ENCODE data around the gene OR5B3. TPM values are rescaled to one million over a fixed set of nuclear protein-coding genes. Genes with fewer than 3 reads are reported as not detected.

Gene OR5B3
- total RNA-seq = not detected

- Mint-ChIP-seq H3K27ac (no peak within 1 kb of the TSS), H3K36me3 (ENCODE audit: low read depth) (no peaks in the 10 kb centered on the region), H3K9me3 (peaks cover 25% of the 10 kb centered on the region), H3K4me1 (ENCODE audit: low read depth) (no peaks in the 10 kb centered on the region), H3K4me3 (no peak within 1 kb of the TSS), H3K27me3 (peaks cover 3% of the 10 kb centered on the region)
- CTCF ChIA-PET = interaction anchor here (0.6 kb wide), 1 partner anchor 74 kb away, joined by 3 read pairs; no protein-coding TSS in a partner anchor
- intact Hi-C loops (cut with micrococcal nuclease) = no loop called here
- no peak for TF ChIP-seq CTCF (IDR thresholded peaks at IDR 0.05)
- POLR2A ChIA-PET = interaction anchor here (0.6 kb wide), 1 partner anchor 9 kb away, joined by 3 read pairs; no protein-coding TSS in a partner anchor
- DNase-seq (no peak), ATAC-seq (no peak)
Observed at GRCh38 chr11:58406774-58407173, at the start of gene OR5B3. OR5B3 (minus strand) TSS chr11:58406874; CDS start chr11:58403409, 3,465 bp downstream.

- DNase-seq (no peak), ATAC-seq (no peak)
- H3K27ac Mint-ChIP-seq = no peak overlapping the region
- H3K4me3 Mint-ChIP-seq = no peak overlapping the region
- ChIA-PET CTCF (no interaction called here), POLR2A (no interaction called here)
- no peaks in the 10 kb centered on the region for H3K9me3 Mint-ChIP-seq
- H3K36me3 Mint-ChIP-seq (ENCODE audit: low read depth) = no peaks in the 10 kb centered on the region
- H3K4me1 Mint-ChIP-seq (ENCODE audit: low read depth) = peaks cover 9% of the 10 kb centered on the region
- intact Hi-C loops (cut with micrococcal nuclease) = no loop called here
- H3K27me3 Mint-ChIP-seq = peaks cover 2% of the 10 kb centered on the region
- no peak for TF ChIP-seq CTCF (IDR thresholded peaks at IDR 0.05)
Observed at GRCh38 chr11:58451585-58451984, 44.9 kb upstream of the OR5B3 start.

- no peak for DNase-seq
- ChIA-PET POLR2A (no interaction called here), CTCF (no interaction called here)
- no peaks in the 10 kb centered on the region for H3K9me3 Mint-ChIP-seq
- ATAC-seq = no peak
- intact Hi-C loops (cut with micrococcal nuclease) = no loop called here
- H3K36me3 Mint-ChIP-seq (ENCODE audit: low read depth) = no peaks in the 10 kb centered on the region
- peaks cover 3% of the 10 kb centered on the region for H3K4me1 Mint-ChIP-seq (ENCODE audit: low read depth)
- H3K27ac Mint-ChIP-seq = no peak overlapping the region
- no peak for TF ChIP-seq CTCF (IDR thresholded peaks at IDR 0.05)
- no peak overlapping the region for H3K4me3 Mint-ChIP-seq
- no peaks in the 10 kb centered on the region for H3K27me3 Mint-ChIP-seq
Observed at GRCh38 chr11:58446294-58446693, 39.6 kb upstream of the OR5B3 start.

- no peak for TF ChIP-seq CTCF (IDR thresholded peaks at IDR 0.05)
- Mint-ChIP-seq H3K27me3 (no peaks in the 10 kb centered on the region), H3K36me3 (ENCODE audit: low read depth) (no peaks in the 10 kb centered on the region), H3K4me1 (ENCODE audit: low read depth) (no peaks in the 10 kb centered on the region), H3K9me3 (no peaks in the 10 kb centered on the region), H3K4me3 (no peak overlapping the region), H3K27ac (no peak overlapping the region)
- ChIA-PET POLR2A (no interaction called here), CTCF (no interaction called here)
- DNase-seq (no peak), ATAC-seq (no peak)
- intact Hi-C loops (cut with micrococcal nuclease) = no loop called here
Observed at GRCh38 chr11:58444300-58444699, 37.6 kb upstream of the OR5B3 start.

- Mint-ChIP-seq H3K27ac (no peak within 1 kb of the TSS), H3K36me3 (ENCODE audit: low read depth) (no peaks in the 10 kb centered on the region), H3K27me3 (no peaks in the 10 kb centered on the region), H3K4me3 (no peak within 1 kb of the TSS), H3K4me1 (ENCODE audit: low read depth) (no peaks in the 10 kb centered on the region), H3K9me3 (no peaks in the 10 kb centered on the region)
- CTCF ChIA-PET = no interaction called here
- POLR2A ChIA-PET = no interaction called here
- ATAC-seq (no peak), DNase-seq (no peak)
- TF ChIP-seq CTCF (IDR thresholded peaks at IDR 0.05) = no peak
- intact Hi-C loops (cut with micrococcal nuclease) = no loop called here
Observed at GRCh38 chr11:58442136-58442535, 35.5 kb upstream of the OR5B3 start, which contains the start of gene OR5B12. OR5B12 (minus strand) TSS chr11:58442236; CDS start chr11:58440151, 2,085 bp downstream.

Data from activated CD8-positive, alpha-beta T cell treated with anti-CD3 and anti-CD28 coated beads for 36 hours (primary cell).